Smooth muscle cell (in vitro differentiated cells): ENCODE measurements around the gene ZBTB16. TPM values are rescaled to one million over a fixed set of nuclear protein-coding genes. Genes with fewer than 3 reads are reported as not detected.

Experiments used
- DNase-seq: peaks from one replicate; lab custom pipeline; 2025; ENCODE audit not compliant: unreplicated experiment; lab: John Stamatoyannopoulos, UW
- H2AFZ ChIP-seq: fragments of 200-600 bp; sonication (generic); 2 replicates; pipeline ENCODE4 v1.6.0; 2016; ENCODE audit warnings: antibody characterized with exemption, low read depth, mild to moderate bottlenecking
- H3F3A ChIP-seq: fragments of 200-600 bp; sonication (generic); 2 replicates; pipeline ENCODE4 v1.6.0; 2017; ENCODE audit warnings: antibody characterized with exemption, low read depth
- H3K27ac ChIP-seq: fragments of 200-600 bp; sonication (generic); 2 replicates; pipeline ENCODE4 v1.5.1; 2016; ENCODE audit warnings: low read depth, mild to moderate bottlenecking
- H3K27me3 ChIP-seq: fragments of 200-600 bp; sonication (generic); 2 replicates; pipeline ENCODE4 v1.6.1; 2016; ENCODE audit warnings: low read depth, mild to moderate bottlenecking
- H3K36me3 ChIP-seq: fragments of 200-600 bp; sonication (generic); 2 replicates; pipeline ENCODE4 v1.5.1; 2016; ENCODE audit warnings: low read depth
- H3K4me1 ChIP-seq: fragments of 200-600 bp; sonication (generic); 2 replicates; pipeline ENCODE4 v1.5.1; 2016; ENCODE audit warnings: low read depth
- H3K4me2 ChIP-seq: fragments of 200-600 bp; sonication (generic); 2 replicates; pipeline ENCODE4 v1.6.0; 2016; ENCODE audit warnings: mild to moderate bottlenecking
- H3K4me3 ChIP-seq: fragments of 200-600 bp; sonication (generic); 2 replicates; pipeline ENCODE4 v1.5.1; 2016; ENCODE audit warnings: mild to moderate bottlenecking
- H3K79me2 ChIP-seq: fragments of 200-600 bp; sonication (generic); 2 replicates; pipeline ENCODE4 v1.6.0; 2016; ENCODE audit warnings: low read depth, mild to moderate bottlenecking
- H3K9ac ChIP-seq: fragments of 200-600 bp; sonication (generic); 2 replicates; pipeline ENCODE4 v1.6.0; 2016; ENCODE audit warnings: low read depth
- H3K9me3 ChIP-seq: fragments of 200-600 bp; sonication (generic); replicated peaks from 2 replicates; pipeline ENCODE4 v1.5.1; 2016; ENCODE audit warnings: low read depth
- H4K20me1 ChIP-seq: fragments of 200-600 bp; sonication (generic); 2 replicates; pipeline ENCODE4 v1.6.0; 2016; ENCODE audit warnings: low read depth
- WGBS: methylation state at CpG from one replicate; pipeline ENCODE4 v1.1.7; 2016; ENCODE audit warnings: low lambda C conversion rate; 5-methylcytosine and 5-hydroxymethylcytosine counted together
- polyA plus RNA-seq: library from polyadenylated mRNA; unstranded; fragments of >200 nt; fragmentation: Nextera tagmentation; extraction: Ambion mirVana; gene quantifications from 2 replicates; pipeline ENCODE4 v1.2.1, GENCODE V29; 2016
- total RNA-seq: library from RNA; depleted of rRNA; stranded (reverse); fragments of >200 nt; gene quantifications from 2 replicates; pipeline ENCODE4 v1.2.3, GENCODE V29; 2014
- TF ChIP-seq, protein P1 (sequence below): fragments of 200-600 bp; sonication (generic); IDR thresholded peaks from 2 replicates; pipeline ENCODE4 v1.5.1; 2017; ENCODE audit warnings: borderline replicate concordance, mild to moderate bottlenecking, antibody characterized with exemption; ENCODE audit not compliant: insufficient read depth, poor library complexity, severe bottlenecking

ZBTB16 gene
- total and polyA plus RNA-seq, 2 experiments from 2014 or later, result not detected

- H3F3A ChIP-seq, result no peaks in the 10 kb centered on the region
- TF ChIP-seq, protein P1, sequence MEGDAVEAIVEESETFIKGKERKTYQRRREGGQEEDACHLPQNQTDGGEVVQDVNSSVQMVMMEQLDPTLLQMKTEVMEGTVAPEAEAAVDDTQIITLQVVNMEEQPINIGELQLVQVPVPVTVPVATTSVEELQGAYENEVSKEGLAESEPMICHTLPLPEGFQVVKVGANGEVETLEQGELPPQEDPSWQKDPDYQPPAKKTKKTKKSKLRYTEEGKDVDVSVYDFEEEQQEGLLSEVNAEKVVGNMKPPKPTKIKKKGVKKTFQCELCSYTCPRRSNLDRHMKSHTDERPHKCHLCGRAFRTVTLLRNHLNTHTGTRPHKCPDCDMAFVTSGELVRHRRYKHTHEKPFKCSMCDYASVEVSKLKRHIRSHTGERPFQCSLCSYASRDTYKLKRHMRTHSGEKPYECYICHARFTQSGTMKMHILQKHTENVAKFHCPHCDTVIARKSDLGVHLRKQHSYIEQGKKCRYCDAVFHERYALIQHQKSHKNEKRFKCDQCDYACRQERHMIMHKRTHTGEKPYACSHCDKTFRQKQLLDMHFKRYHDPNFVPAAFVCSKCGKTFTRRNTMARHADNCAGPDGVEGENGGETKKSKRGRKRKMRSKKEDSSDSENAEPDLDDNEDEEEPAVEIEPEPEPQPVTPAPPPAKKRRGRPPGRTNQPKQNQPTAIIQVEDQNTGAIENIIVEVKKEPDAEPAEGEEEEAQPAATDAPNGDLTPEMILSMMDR, result no peak
- no peak overlapping the region for H3K4me2 ChIP-seq
- no peak overlapping the region for H3K4me3 ChIP-seq
- DNase-seq, result no peak
- H3K4me1 ChIP-seq, result peaks cover 7% of the 10 kb centered on the region
- H3K36me3 ChIP-seq, result no peaks in the 10 kb centered on the region
- no peak overlapping the region for H3K27ac ChIP-seq
- no peak overlapping the region for H2AFZ ChIP-seq
- no peaks in the 10 kb centered on the region for H3K79me2 ChIP-seq
- H3K9ac ChIP-seq, result no peak overlapping the region
- WGBS, result 90% methylated on average over 5 of the region's 5 CpGs
- peaks cover 17% of the 10 kb centered on the region for H3K27me3 ChIP-seq
- H3K9me3 ChIP-seq, result no peaks in the 10 kb centered on the region
- H4K20me1 ChIP-seq, result no peaks in the 10 kb centered on the region
Measured at GRCh38 chr11:114128399-114128798, 68.9 kb downstream of the ZBTB16 start.

DNA sequence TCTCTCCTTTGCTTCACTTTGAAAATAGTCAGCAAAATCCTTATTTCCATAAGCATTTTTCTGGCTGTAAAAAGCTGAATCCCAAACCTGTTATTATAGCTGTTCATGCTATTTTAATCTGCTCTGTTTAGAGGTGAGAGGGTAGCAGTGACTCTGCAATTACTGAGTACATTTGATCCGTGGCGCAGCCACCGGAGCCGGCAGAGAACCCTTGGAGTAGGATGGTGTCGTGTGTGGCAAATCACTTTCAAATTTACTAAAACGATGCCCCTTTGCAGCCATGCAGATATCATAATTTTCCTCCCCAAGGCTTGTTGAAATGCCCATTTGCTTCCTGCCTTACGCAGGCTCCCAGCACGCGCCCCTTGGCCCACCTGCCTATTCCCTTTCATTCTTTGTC is 69.6 kb downstream of the ZBTB16 start:
- DNase-seq, result no peak
- Histone ChIP-seq H4K20me1 (no peaks in the 10 kb centered on the region), H3K36me3 (no peaks in the 10 kb centered on the region), H3K9ac (no peak overlapping the region), H3F3A (no peaks in the 10 kb centered on the region), H3K4me3 (no peak overlapping the region), H3K27me3 (peaks cover 17% of the 10 kb centered on the region), H2AFZ (no peak overlapping the region), H3K4me2 (no peak overlapping the region), H3K9me3 (no peaks in the 10 kb centered on the region), H3K27ac (no peak overlapping the region), H3K4me1 (peaks cover 7% of the 10 kb centered on the region), H3K79me2 (no peaks in the 10 kb centered on the region)
- TF ChIP-seq, protein P1, result no peak
- WGBS, result 97% methylated on average over 9 of the region's 9 CpGs

DNA sequence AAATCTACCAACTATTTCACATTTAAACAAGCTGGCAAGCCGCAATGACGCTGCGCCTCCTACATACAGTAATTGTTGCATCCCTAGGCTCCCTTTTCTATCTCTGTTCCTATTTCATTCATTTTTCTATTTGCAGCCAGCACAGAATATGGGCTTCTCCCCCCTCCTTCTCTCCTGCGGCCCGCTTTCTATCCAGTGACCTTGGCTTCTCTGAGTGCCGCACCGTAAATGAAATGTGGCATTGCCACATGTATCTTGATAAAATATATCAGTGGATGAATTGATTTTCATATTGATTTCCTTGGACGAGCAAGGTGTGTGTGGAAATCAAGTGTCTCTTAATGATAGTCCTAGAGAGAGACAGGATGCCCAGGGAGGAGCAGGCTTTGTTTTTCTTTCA is 70.2 kb downstream of the ZBTB16 start:
- no peak overlapping the region for H3K4me2 ChIP-seq
- no peaks in the 10 kb centered on the region for H4K20me1 ChIP-seq
- H3K9ac ChIP-seq, result no peak overlapping the region
- no peaks in the 10 kb centered on the region for H3K36me3 ChIP-seq
- TF ChIP-seq, protein P1, result no peak
- no peak overlapping the region for H3K4me3 ChIP-seq
- H3K9me3 ChIP-seq, result no peaks in the 10 kb centered on the region
- peaks cover 15% of the 10 kb centered on the region for H3K27me3 ChIP-seq
- DNase-seq, result no peak
- peaks cover 12% of the 10 kb centered on the region for H3K4me1 ChIP-seq
- no peaks in the 10 kb centered on the region for H3K79me2 ChIP-seq
- H3F3A ChIP-seq, result no peaks in the 10 kb centered on the region
- 95% methylated on average over 8 of the region's 8 CpGs for WGBS
- no peak overlapping the region for H2AFZ ChIP-seq
- no peak overlapping the region for H3K27ac ChIP-seq

DNA sequence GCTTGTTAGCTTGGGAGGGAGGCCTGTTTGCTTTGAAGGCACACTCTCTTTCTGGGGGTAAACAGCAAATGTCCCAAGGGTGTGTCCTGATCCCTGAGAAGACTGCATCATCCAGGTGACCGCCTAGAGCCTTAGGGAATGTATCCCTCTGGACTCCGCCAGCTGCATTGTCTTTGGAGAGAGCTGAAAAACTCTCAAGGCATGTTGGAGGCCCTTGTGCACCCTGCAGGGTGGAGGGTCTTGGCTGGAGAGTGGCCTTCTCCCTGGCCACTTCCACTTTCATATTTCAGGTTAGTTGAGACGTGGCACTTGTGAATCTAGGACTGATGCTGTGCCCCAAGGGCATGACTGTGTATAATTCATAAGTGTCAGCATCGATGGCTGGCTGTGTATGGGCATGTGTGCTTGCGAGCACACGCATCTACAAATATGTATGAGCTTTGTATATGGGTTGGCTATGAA is 70.6 kb downstream of the ZBTB16 start:
- no peak for DNase-seq
- no peaks in the 10 kb centered on the region for H3K36me3 ChIP-seq
- no peaks in the 10 kb centered on the region for H3F3A ChIP-seq
- H3K4me1 ChIP-seq, result peaks cover 13% of the 10 kb centered on the region
- H3K4me3 ChIP-seq, result no peak overlapping the region
- H3K79me2 ChIP-seq, result no peaks in the 10 kb centered on the region
- peaks cover 11% of the 10 kb centered on the region for H3K27me3 ChIP-seq
- no peak overlapping the region for H2AFZ ChIP-seq
- WGBS, result 98% methylated on average over 6 of the region's 6 CpGs
- TF ChIP-seq, protein P1, result no peak
- no peaks in the 10 kb centered on the region for H4K20me1 ChIP-seq
- H3K9ac ChIP-seq, result no peak overlapping the region
- H3K9me3 ChIP-seq, result no peaks in the 10 kb centered on the region
- H3K4me2 ChIP-seq, result no peak overlapping the region
- no peak overlapping the region for H3K27ac ChIP-seq
